Measurements from ENCODE around the gene POLG2. TPM values are rescaled to one million over a fixed set of nuclear protein-coding genes. Genes with fewer than 3 reads are reported as not detected.

Gene POLG2
- total and polyA plus RNA-seq, 9 of the 15 experiments (the other 6 are each of a cell fraction or from before 2014, with no cell fraction given) = 13.4 to 44.8 (median 37.0) TPM

DNA sequence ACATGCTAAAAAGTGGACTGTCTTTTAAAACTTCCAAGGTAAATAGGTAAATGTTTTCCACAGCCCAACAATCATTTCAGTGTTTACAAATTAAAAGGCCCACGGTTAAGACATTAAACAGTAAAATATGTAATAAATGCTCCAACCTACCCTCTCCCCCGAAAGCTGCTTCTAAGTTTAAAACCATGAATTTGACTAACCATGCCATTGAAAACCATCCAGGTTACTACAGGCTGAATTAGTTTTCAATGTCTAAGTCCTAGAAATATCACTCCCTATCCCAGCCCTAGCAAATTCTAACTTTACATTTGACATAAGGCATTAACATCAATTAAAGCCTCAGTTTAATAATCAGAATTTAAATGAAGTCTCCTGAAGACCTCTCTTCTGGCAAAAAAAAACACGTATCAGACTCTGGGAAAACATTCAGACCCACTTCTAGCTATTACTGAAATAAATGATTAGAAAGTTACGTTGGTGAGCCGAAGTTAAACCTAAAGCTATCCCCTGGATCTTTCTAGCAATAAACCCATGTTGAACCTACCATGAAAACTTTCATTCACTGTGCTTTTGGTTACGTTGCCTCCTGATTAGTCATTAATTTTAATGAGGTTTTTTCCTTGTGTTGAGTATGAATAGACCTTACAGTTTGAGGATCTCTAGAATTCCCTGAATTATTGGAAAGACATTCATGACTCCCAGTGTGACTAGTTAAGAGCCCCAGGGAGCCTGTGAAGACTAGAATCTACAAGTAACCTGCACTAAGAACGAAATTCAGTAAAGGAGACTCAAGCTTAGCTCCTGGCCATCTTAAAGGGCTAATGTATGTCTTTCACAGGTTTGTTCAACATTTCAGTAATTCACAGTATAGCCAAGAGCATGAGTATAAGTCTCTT is 1.7 kb upstream of the POLG2 start (continued):
- TF ChIP-seq MCM5 (IDR thresholded peaks at IDR 0.05; ENCODE audit: low read depth) (no peak), EWSR1 (IDR thresholded peaks at IDR 0.05; ENCODE audit: borderline replicate concordance, low read depth, partially characterized antibody) (peak; percentile 63), ZNF586 (CRISPR knock-in tag; conservative IDR thresholded peaks at IDR 0.05) (no peak), OTX1 (CRISPR knock-in tag; IDR thresholded peaks at IDR 0.05) (peak; percentile 62; the same call in 1 of the 2 replicates), ZNF174 (CRISPR knock-in tag; IDR thresholded peaks at IDR 0.05) (no peak), ZNF316 (IDR thresholded peaks at IDR 0.05) (no peak), PML (IDR thresholded peaks at IDR 0.05; ENCODE audit: low read length) (no peak; the same call in 1 of the 2 replicates), MXI1 (IDR thresholded peaks at IDR 0.05; ENCODE audit: low read depth, low read length) (no peak), LEF1 (IDR thresholded peaks at IDR 0.05) (no peak), LCOR (CRISPR knock-in tag; IDR thresholded peaks at IDR 0.05) (peak; percentile 62; the same call in 1 of the 2 replicates), RBFOX2 (IDR thresholded peaks at IDR 0.05; ENCODE audit: low read depth, low read length) (peak; percentile 65)
- TF ChIP-seq, protein P1, sequence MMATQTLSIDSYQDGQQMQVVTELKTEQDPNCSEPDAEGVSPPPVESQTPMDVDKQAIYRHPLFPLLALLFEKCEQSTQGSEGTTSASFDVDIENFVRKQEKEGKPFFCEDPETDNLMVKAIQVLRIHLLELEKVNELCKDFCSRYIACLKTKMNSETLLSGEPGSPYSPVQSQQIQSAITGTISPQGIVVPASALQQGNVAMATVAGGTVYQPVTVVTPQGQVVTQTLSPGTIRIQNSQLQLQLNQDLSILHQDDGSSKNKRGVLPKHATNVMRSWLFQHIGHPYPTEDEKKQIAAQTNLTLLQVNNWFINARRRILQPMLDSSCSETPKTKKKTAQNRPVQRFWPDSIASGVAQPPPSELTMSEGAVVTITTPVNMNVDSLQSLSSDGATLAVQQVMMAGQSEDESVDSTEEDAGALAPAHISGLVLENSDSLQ (IDR thresholded peaks at IDR 0.05) = no peak
- TF ChIP-seq, protein P2, sequence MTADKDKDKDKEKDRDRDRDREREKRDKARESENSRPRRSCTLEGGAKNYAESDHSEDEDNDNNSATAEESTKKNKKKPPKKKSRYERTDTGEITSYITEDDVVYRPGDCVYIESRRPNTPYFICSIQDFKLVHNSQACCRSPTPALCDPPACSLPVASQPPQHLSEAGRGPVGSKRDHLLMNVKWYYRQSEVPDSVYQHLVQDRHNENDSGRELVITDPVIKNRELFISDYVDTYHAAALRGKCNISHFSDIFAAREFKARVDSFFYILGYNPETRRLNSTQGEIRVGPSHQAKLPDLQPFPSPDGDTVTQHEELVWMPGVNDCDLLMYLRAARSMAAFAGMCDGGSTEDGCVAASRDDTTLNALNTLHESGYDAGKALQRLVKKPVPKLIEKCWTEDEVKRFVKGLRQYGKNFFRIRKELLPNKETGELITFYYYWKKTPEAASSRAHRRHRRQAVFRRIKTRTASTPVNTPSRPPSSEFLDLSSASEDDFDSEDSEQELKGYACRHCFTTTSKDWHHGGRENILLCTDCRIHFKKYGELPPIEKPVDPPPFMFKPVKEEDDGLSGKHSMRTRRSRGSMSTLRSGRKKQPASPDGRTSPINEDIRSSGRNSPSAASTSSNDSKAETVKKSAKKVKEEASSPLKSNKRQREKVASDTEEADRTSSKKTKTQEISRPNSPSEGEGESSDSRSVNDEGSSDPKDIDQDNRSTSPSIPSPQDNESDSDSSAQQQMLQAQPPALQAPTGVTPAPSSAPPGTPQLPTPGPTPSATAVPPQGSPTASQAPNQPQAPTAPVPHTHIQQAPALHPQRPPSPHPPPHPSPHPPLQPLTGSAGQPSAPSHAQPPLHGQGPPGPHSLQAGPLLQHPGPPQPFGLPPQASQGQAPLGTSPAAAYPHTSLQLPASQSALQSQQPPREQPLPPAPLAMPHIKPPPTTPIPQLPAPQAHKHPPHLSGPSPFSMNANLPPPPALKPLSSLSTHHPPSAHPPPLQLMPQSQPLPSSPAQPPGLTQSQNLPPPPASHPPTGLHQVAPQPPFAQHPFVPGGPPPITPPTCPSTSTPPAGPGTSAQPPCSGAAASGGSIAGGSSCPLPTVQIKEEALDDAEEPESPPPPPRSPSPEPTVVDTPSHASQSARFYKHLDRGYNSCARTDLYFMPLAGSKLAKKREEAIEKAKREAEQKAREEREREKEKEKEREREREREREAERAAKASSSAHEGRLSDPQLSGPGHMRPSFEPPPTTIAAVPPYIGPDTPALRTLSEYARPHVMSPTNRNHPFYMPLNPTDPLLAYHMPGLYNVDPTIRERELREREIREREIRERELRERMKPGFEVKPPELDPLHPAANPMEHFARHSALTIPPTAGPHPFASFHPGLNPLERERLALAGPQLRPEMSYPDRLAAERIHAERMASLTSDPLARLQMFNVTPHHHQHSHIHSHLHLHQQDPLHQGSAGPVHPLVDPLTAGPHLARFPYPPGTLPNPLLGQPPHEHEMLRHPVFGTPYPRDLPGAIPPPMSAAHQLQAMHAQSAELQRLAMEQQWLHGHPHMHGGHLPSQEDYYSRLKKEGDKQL (CRISPR knock-in tag; IDR thresholded peaks at IDR 0.05; ENCODE audit: borderline replicate concordance) = no peak
- TF ChIP-seq, protein P3, sequence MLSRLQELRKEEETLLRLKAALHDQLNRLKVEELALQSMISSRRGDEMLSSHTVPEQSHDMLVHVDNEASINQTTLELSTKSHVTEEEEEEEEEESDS (CRISPR knock-in tag; IDR thresholded peaks at IDR 0.05) = no peak
- TF ChIP-seq, protein P4, sequence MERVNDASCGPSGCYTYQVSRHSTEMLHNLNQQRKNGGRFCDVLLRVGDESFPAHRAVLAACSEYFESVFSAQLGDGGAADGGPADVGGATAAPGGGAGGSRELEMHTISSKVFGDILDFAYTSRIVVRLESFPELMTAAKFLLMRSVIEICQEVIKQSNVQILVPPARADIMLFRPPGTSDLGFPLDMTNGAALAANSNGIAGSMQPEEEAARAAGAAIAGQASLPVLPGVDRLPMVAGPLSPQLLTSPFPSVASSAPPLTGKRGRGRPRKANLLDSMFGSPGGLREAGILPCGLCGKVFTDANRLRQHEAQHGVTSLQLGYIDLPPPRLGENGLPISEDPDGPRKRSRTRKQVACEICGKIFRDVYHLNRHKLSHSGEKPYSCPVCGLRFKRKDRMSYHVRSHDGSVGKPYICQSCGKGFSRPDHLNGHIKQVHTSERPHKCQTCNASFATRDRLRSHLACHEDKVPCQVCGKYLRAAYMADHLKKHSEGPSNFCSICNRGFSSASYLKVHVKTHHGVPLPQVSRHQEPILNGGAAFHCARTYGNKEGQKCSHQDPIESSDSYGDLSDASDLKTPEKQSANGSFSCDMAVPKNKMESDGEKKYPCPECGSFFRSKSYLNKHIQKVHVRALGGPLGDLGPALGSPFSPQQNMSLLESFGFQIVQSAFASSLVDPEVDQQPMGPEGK (CRISPR knock-in tag; IDR thresholded peaks at IDR 0.05; ENCODE audit: borderline replicate concordance) = no peak
- TF ChIP-seq, protein P5, sequence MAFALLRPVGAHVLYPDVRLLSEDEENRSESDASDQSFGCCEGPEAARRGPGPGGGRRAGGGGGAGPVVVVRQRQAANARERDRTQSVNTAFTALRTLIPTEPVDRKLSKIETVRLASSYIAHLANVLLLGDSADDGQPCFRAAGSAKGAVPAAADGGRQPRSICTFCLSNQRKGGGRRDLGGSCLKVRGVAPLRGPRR (CRISPR knock-in tag; IDR thresholded peaks at IDR 0.05) = no peak
- TF ChIP-seq, protein P6, sequence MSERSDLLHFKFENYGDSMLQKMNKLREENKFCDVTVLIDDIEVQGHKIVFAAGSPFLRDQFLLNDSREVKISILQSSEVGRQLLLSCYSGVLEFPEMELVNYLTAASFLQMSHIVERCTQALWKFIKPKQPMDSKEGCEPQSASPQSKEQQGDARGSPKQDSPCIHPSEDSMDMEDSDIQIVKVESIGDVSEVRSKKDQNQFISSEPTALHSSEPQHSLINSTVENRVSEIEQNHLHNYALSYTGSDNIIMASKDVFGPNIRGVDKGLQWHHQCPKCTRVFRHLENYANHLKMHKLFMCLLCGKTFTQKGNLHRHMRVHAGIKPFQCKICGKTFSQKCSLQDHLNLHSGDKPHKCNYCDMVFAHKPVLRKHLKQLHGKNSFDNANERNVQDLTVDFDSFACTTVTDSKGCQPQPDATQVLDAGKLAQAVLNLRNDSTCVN (CRISPR knock-in tag; IDR thresholded peaks at IDR 0.05) = no peak
